HUES6 (cell line): ENCODE results near the gene ZNF528.

ENCODE experiments used
- H3K27ac ChIP-seq: 2 replicates; pipeline ENCODE4 v1.7.0; 2013; ENCODE audit warnings: low read depth, mild to moderate bottlenecking, low read length, inconsistent platforms
- H3K27me3 ChIP-seq: 2 replicates; pipeline ENCODE4 v1.6.1; 2013; ENCODE audit warnings: low read length; ENCODE audit not compliant: control insufficient read depth, insufficient read depth
- H3K36me3 ChIP-seq: 2 replicates; pipeline ENCODE4 v1.6.1; 2013; ENCODE audit warnings: low read length; ENCODE audit not compliant: control insufficient read depth, insufficient read depth
- H3K4me1 ChIP-seq: 2 replicates; pipeline ENCODE4 v1.6.1; 2013; ENCODE audit warnings: low read length; ENCODE audit not compliant: control insufficient read depth, insufficient read depth
- H3K4me3 ChIP-seq: 2 replicates; pipeline ENCODE4 v1.5.1; 2013; ENCODE audit warnings: low read depth, low read length
- H3K9ac ChIP-seq: one replicate; pipeline ENCODE4 v1.6.1; 2013; ENCODE audit warnings: mild to moderate bottlenecking, low read length
- H3K9me3 ChIP-seq: 2 replicates; pipeline ENCODE4 v1.6.1; 2013; ENCODE audit warnings: low read depth, low read length; ENCODE audit not compliant: control insufficient read depth, insufficient read depth

The ZNF528 gene

GRCh38 chr19:52444506-52444905 lies 46.9 kb downstream of the ZNF528 start:
- Histone ChIP-seq H3K9me3 (peaks cover 68% of the 10 kb centered on the region), H3K27me3 (no peaks in the 10 kb centered on the region), H3K36me3 (no peaks in the 10 kb centered on the region), H3K27ac (no peak overlapping the region), H3K4me3 (no peak overlapping the region), H3K9ac (no peak overlapping the region), H3K4me1 (no peaks in the 10 kb centered on the region)

- H3K27me3 ChIP-seq, result no peaks in the 10 kb centered on the region
- H3K4me1 ChIP-seq, result no peaks in the 10 kb centered on the region
- no peaks in the 10 kb centered on the region for H3K36me3 ChIP-seq
- H3K27ac ChIP-seq, result no peak overlapping the region
- no peak overlapping the region for H3K9ac ChIP-seq
- H3K4me3 ChIP-seq, result no peak overlapping the region
- peaks cover 68% of the 10 kb centered on the region for H3K9me3 ChIP-seq
Observed at GRCh38 chr19:52451241-52451640, 53.6 kb downstream of the ZNF528 start.

GRCh38 chr19:52453324-52454094 lies 55.9 kb downstream of the ZNF528 start, which contains the start of gene ZNF578:
Gene ZNF578, plus strand, starts transcription at chr19:52453553. Its CDS starts 48,293 bp downstream, at chr19:52501846.
- Histone ChIP-seq H3K27me3 (no peaks in the 10 kb centered on the region), H3K4me1 (no peaks in the 10 kb centered on the region), H3K9ac (no peak within 1 kb of the TSS), H3K36me3 (peaks cover 3% of the 10 kb centered on the region; the same call in 1 of the 2 replicates), H3K4me3 (peak within 1 kb of the TSS; percentile 56; the same call in 1 of the 2 replicates), H3K9me3 (peaks cover 73% of the 10 kb centered on the region), H3K27ac (no peak within 1 kb of the TSS)

DNA sequence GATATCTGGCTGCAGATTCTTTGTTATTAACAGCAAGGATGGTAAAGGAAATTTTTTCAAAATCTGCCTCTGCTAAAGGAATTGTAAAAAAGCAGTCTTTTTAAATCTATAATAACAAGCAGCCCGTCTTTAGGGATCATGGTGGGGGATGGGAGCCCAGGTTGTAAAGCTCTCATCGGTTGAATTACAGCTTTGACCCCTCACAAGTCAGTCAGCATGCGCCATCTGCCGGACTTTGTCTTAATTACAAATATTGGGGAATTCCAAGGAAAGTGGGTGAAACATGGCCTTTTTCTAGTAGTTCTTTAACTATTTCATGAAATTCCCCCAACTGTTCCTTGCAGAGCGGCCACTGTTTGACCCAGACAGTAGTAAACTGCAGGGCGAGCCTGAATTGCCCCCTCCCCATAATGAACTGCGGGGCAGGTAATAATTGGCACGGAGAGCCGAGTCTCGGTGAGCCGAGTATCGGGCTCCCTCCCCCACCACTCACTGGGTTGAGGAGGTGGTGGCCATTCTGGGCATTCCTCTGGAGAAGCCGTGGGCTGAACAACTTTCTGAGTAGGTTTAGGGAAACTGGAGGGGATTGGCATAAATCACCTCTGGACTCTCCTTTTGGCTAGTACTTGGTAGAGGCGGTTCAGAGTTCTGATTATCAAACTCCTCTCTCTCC lies 67.3 kb downstream of the ZNF528 start:
- H3K36me3 ChIP-seq, result no peaks in the 10 kb centered on the region
- no peak overlapping the region for H3K9ac ChIP-seq
- no peak overlapping the region for H3K27ac ChIP-seq
- no peak overlapping the region for H3K4me3 ChIP-seq
- no peaks in the 10 kb centered on the region for H3K4me1 ChIP-seq
- peaks cover 75% of the 10 kb centered on the region for H3K9me3 ChIP-seq
- no peaks in the 10 kb centered on the region for H3K27me3 ChIP-seq
